Gastrocnemius medialis (tissue), 4 donors: ENCODE data around the gene CDC14A. TPM values are rescaled to one million over a fixed set of nuclear protein-coding genes. Genes with fewer than 3 reads are reported as not detected.

ENCODE experiments used
- ATAC-seq, 2 donors: fragments of 150-250 bp; one replicate each; pipeline ENCODE4 v1.9.1; 2016
- DNase-seq, 2 donors: peaks; one replicate each; pipeline ENCODE4 v3.0.0-alpha.2; 2019
- H3K27ac ChIP-seq, 4 donors: fragments of 200-600 bp; sonication (generic); 1 replicate in 1 of 4; 2 replicates in 3 of 4; pipeline ENCODE4 v1.5.1; 2016 to 2018; ENCODE audit warnings: mild to moderate bottlenecking in 2 of 4, moderate library complexity in 1 of 4
- H3K27me3 ChIP-seq, 3 donors: fragments of 200-600 bp; sonication (generic) in 2 of 3; 1 replicate in 1 of 3; 2 replicates in 2 of 3; pipeline versions ENCODE4 v1.5.1 to v1.6.0; 2016 to 2019; ENCODE audit warnings: mild to moderate bottlenecking in 1 of 3, moderate library complexity in 1 of 3
- H3K36me3 ChIP-seq, 2 donors: fragments of 200-600 bp; sonication (generic) in 1 of 2; one replicate each; pipeline ENCODE4 v1.5.1; 2017 to 2018
- H3K4me1 ChIP-seq, 2 donors: fragments of 200-600 bp; sonication (generic) in 1 of 2; one replicate each; pipeline ENCODE4 v1.5.1; 2016 to 2017; ENCODE audit warnings: mild to moderate bottlenecking in 2 of 2
- H3K4me3 ChIP-seq, 4 donors: fragments of 200-600 bp; sonication (generic) in 3 of 4; 1 replicate in 1 of 4; 2 replicates in 3 of 4; pipeline ENCODE4 v1.5.1; 2016 to 2019; ENCODE audit warnings: mild to moderate bottlenecking in 2 of 4
- H3K9me3 ChIP-seq, 3 donors: fragments of 200-600 bp; sonication (generic) in 2 of 3; 1 replicate in 1 of 3; 2 replicates in 2 of 3; pipeline ENCODE4 v1.5.1; 2016 to 2019
- CTCF ChIP-seq, 5 experiments: fragments of 450-650 bp in 3 of 5; fragments of 200-600 bp in 2 of 5; sonication (generic) in 2 of 5; IDR thresholded peaks in 4 of 5; conservative IDR thresholded peaks in 1 of 5; 1 replicate in 4 of 5; 2 replicates in 1 of 5; pipeline ENCODE4 v1.5.1; 2016 to 2019; ENCODE audit warnings: antibody characterized with exemption in 5 of 5, mild to moderate bottlenecking in 3 of 5, moderate library complexity in 3 of 5
- POLR2A ChIP-seq, 2 donors: fragments of 450-650 bp; IDR thresholded peaks; one replicate each; pipeline ENCODE4 v1.6.1; 2017; ENCODE audit warnings: antibody characterized with exemption in 2 of 2, mild to moderate bottlenecking in 2 of 2, moderate library complexity in 2 of 2
- in situ Hi-C, 4 donors: fragments of 200-750 bp; cut with MboI; loops; one replicate each; pipeline versions ENCODE4 v1.15.0 to v1.8.0; 2017; ENCODE audit warnings: low sequenced_read_pairs in 4 of 4
- intact Hi-C: fragments of 100-400 bp; cut with DNase I; formaldehyde crosslinking; loops from one replicate; pipeline ENCODE4 v1.15.1; 2023; ENCODE audit warnings: low total_unique reads
- total RNA-seq, 4 donors: library from RNA; depleted of rRNA; stranded (reverse); fragments of >200 nt; gene quantifications; one replicate each; pipeline versions ENCODE4 v1.1.0 to v1.2.3, GENCODE V29; 2016

Gene CDC14A
- total RNA-seq, 4 donors from 2014 or later, result 2.1 to 10.0 (median 6.0) TPM

DNA sequence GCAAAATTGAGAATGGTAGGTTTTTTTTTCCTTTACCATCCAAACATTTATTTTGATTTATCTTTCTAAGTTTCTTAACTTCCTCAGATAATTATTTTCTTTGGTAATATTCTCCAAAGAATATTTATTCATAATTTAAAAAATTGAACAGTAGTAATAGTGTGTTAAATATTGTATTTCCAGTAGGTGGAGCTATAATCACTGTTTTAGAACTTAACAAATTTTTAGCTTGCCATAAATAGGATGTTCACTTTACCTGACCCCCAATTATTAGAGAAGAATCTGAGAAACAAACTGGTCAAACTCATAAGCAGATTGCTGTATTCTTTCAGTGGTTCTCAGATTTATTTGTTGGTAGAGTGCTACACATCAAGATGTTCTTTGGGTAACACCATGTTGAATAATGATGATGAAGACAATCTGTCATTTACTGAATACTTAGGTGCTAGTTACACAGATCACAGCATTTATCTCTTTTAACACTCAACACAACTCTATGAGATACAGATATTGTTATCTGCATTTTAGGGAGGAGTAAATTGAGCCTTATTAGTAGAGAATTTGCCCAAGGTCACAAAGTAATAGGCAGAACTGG is 103.3 kb downstream of the CDC14A start:
- DNase-seq, result no peak
- no peaks in the 10 kb centered on the region for H3K9me3 ChIP-seq
- H3K4me1 ChIP-seq, result peaks cover 0 to 11% of the 10 kb centered on the region in 2 donors
- intact Hi-C loops, result loop anchor here (5.0 kb wide), 2 partner anchors 103 to 648 kb away; partner anchors contain the start of gene CDC14A
- ATAC-seq, result no peak
- in situ Hi-C loops, result loop anchor here (10.0 to 25.0 kb wide), 6 partner anchors 168 to 651 kb away; partner anchors contain the start of genes EXTL2 (in 1 of the 4) and SLC30A7 (in 1 of the 4)
- H3K27ac ChIP-seq, result no peak overlapping the region
- no peaks in the 10 kb centered on the region for H3K27me3 ChIP-seq
- H3K4me3 ChIP-seq, result no peak overlapping the region
- no peaks in the 10 kb centered on the region for H3K36me3 ChIP-seq
- TF ChIP-seq CTCF (IDR thresholded peaks at IDR 0.05 in 4 of 5, conservative IDR thresholded peaks at IDR 0.05 in 1 of 5), result peak in 2 of 5 experiments; percentile 47 to 57
- no peak for TF ChIP-seq POLR2A (IDR thresholded peaks at IDR 0.05)

DNA sequence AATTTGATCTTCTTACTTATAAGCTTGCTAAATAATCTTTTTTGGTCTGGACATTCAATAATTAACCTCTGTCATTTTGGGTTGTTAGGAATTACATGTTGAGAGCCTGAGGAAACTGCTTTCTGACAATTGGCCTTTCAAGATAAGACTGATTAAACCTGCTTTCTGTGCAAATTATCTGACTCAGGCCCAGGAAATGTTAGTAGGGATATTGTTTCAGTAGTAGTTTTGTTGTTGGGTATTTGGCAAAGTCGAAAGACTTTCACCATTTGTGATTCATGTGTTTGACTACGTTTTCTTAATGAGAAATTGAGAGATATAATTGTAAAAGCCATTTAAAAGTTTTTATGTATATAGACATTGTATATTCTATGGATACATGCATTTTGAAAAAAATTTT is 104.6 kb downstream of the CDC14A start:
- Histone ChIP-seq H3K27ac (no peak overlapping the region), H3K4me3 (no peak overlapping the region), H3K9me3 (no peaks in the 10 kb centered on the region), H3K36me3 (no peaks in the 10 kb centered on the region), H3K27me3 (no peaks in the 10 kb centered on the region), H3K4me1 (peaks cover 0 to 11% of the 10 kb centered on the region in 2 donors)
- ATAC-seq (no peak), DNase-seq (no peak)
- in situ Hi-C loops, result loop anchor here (10.0 to 25.0 kb wide), 6 partner anchors 170 to 652 kb away; partner anchors contain the start of genes EXTL2 (in 1 of the 4) and SLC30A7 (in 1 of the 4)
- intact Hi-C loops, result loop anchor here (5.0 kb wide), 2 partner anchors 105 to 650 kb away; partner anchors contain the start of gene CDC14A
- TF ChIP-seq POLR2A (IDR thresholded peaks at IDR 0.05) (no peak), CTCF (IDR thresholded peaks at IDR 0.05 in 4 of 5, conservative IDR thresholded peaks at IDR 0.05 in 1 of 5) (no peak)

GRCh38 chr1:100457683-100458082 is 105.4 kb downstream of the CDC14A start:
- in situ Hi-C loops (loop anchor here (10.0 to 25.0 kb wide), 6 partner anchors 170 to 653 kb away; partner anchors contain the start of genes EXTL2 (in 1 of the 4) and SLC30A7 (in 1 of the 4)), intact Hi-C loops (loop anchor here (2.0 to 5.0 kb wide), 3 partner anchors 105 to 650 kb away; partner anchors contain the start of genes CDC14A and RTCA)

DNA sequence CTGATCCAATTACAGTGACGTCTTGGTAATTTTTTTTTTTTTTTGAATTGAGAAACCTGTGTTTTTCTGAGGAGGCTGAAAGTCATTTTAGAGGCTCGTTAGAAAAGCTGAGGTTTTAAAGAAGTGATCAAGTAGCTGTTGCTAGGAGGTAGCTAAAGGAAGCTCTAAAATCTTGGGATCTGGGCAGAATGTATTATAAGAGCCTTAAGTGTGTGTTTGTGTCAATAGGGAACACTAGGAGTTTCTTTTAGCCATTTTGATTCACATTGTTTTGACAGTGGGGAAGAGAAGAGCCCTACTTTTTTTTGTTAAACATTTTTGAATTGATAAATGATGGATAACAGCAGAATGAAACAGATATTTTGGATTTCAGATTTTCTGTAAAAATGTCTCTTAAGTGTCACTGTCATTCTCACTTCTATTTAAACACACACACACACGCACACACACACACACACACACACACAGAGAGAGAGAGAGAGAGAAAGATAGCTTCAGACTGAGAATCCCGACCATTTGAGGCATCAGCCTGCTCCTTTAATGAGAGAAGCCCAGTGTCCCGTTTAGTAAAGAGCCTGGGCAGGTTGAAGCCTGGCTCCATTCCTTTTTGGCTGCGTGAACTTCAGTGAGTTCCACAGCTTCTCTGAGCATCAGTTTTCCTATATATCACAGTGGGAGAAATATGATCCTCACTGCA is 106.5 kb downstream of the CDC14A start:
- ATAC-seq, result peak; percentile 50 to 54
- no peaks in the 10 kb centered on the region for H3K36me3 ChIP-seq
- peak overlapping the region; percentile 21 to 63 (median 29) for H3K27ac ChIP-seq
- no peak for TF ChIP-seq POLR2A (IDR thresholded peaks at IDR 0.05)
- TF ChIP-seq CTCF (IDR thresholded peaks at IDR 0.05 in 4 of 5, conservative IDR thresholded peaks at IDR 0.05 in 1 of 5), result no peak
- no peak overlapping the region for H3K4me3 ChIP-seq
- intact Hi-C loops, result loop anchor here (2.0 to 5.0 kb wide), 3 partner anchors 107 to 652 kb away; partner anchors contain the start of genes CDC14A and RTCA
- in situ Hi-C loops, result loop anchor here (10.0 to 25.0 kb wide), 6 partner anchors 172 to 654 kb away; partner anchors contain the start of genes EXTL2 (in 1 of the 4) and SLC30A7 (in 1 of the 4)
- H3K27me3 ChIP-seq, result no peaks in the 10 kb centered on the region
- H3K4me1 ChIP-seq, result peaks cover 0 to 11% of the 10 kb centered on the region in 2 donors
- H3K9me3 ChIP-seq, result no peaks in the 10 kb centered on the region
- no peak for DNase-seq

More at GRCh38 chr1:100457683-100458082, 105.4 kb downstream of the CDC14A start:
- TF ChIP-seq CTCF (IDR thresholded peaks at IDR 0.05 in 4 of 5, conservative IDR thresholded peaks at IDR 0.05 in 1 of 5), result no peak
- TF ChIP-seq POLR2A (IDR thresholded peaks at IDR 0.05), result no peak
- H3K4me1 ChIP-seq, result peaks cover 0 to 11% of the 10 kb centered on the region in 2 donors
- H3K4me3 ChIP-seq, result no peak overlapping the region
- no peak for DNase-seq
- ATAC-seq, result no peak
- H3K9me3 ChIP-seq, result no peaks in the 10 kb centered on the region
- no peak overlapping the region for H3K27ac ChIP-seq
- H3K36me3 ChIP-seq, result no peaks in the 10 kb centered on the region
- H3K27me3 ChIP-seq, result no peaks in the 10 kb centered on the region
